Motor neuron (in vitro differentiated cells): Measurements from ENCODE around the gene CFAP210. TPM values are rescaled to one million over a fixed set of nuclear protein-coding genes. Genes with fewer than 3 reads are reported as not detected.

ENCODE experiments used
- ATAC-seq, 8 experiments: fragments of 200-7000 bp; cut with Tn5 transposase; replicated peaks in 6 of 8; 2 replicates each; pipeline ENCODE4 v1.8.0; 2021; ENCODE audit warnings: mild to moderate bottlenecking in 8 of 8, moderate library complexity in 8 of 8
- H3K27ac ChIP-seq, 2 donors: fragments of 250-450 bp; sonication (Bioruptor Pico); 2 replicates each; pipeline ENCODE4 v1.9.0; 2021; ENCODE audit warnings: antibody characterized with exemption in 2 of 2, mild to moderate bottlenecking in 2 of 2, moderate library complexity in 1 of 2
- H3K4me1 ChIP-seq, 2 donors: fragments of 250-450 bp; sonication (Bioruptor Pico); replicated peaks in 1 of 2; 2 replicates each; pipeline ENCODE4 v1.6.1; 2021; ENCODE audit warnings: antibody characterized with exemption in 2 of 2, mild to moderate bottlenecking in 2 of 2, moderate library complexity in 1 of 2
- H3K4me3 ChIP-seq, 5 donors: fragments of 250-450 bp; sonication (Bioruptor Pico); 2 replicates each; pipeline ENCODE4 v1.9.0; 2021; ENCODE audit warnings: antibody characterized with exemption in 5 of 5, mild to moderate bottlenecking in 5 of 5, moderate library complexity in 4 of 5
- WGBS, 10 experiments: fragments of 450-650 bp; shearing (Covaris generic); methylation state at CpG; one replicate each; pipeline ENCODE4 v1.0.0; 2022; 5-methylcytosine and 5-hydroxymethylcytosine counted together
- in situ Hi-C, 9 experiments: fragments of 400-800 bp; cut with MboI; loops; one replicate each; pipeline ENCODE4 v1.15.0; 2021; ENCODE audit warnings: low sequenced_read_pairs in 9 of 9, low pct_unique_long_range_greater_than_20kb in 2 of 9; ENCODE audit not compliant: unreplicated experiment in 9 of 9
- total RNA-seq, 8 experiments: library from RNA; unstranded; fragments of 300-600 nt; gene quantifications; 2 replicates each; pipeline versions ENCODE4 v1.2.3 to v1.2.4, GENCODE V29; 2022

Gene CFAP210
- total RNA-seq, 8 experiments from 2014 or later = 0.10 to 14.7 (median 1.8) TPM; not detected in 1

GRCh38 chr2:169718930-169719504 is 24.8 kb upstream of the CFAP210 start:
- no peak overlapping the region for H3K27ac ChIP-seq
- no peak for ATAC-seq
- peaks cover 9 to 10% of the 10 kb centered on the region in 2 donors for H3K4me1 ChIP-seq
- in situ Hi-C loops = no loop called here
- no peak overlapping the region for H3K4me3 ChIP-seq
- WGBS, 10 experiments = 80 to 100% (median 94%) methylated on average over 1 to 2 of the region's 2 CpGs; no CpG with 5 or more reads in 5 of the 10 experiments

DNA sequence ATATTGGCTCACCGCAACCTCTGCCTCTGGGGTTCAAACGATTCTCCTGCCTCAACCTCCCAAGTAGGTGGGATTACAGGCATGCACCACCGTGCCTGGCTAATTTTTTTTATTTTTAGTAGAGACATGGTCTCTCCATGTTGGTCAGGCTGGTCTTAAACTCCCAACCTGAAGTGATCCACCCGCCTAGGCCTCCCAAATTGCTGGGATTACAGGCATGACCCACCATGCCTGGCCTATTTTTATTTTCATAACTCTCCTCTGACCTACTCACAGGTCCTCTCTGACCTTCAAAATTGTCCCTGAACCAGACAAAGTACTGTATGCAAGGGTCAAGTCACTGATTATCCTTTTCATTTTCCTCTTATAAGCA is 23.5 kb upstream of the CFAP210 start:
- peaks cover 9 to 10% of the 10 kb centered on the region in 2 donors for H3K4me1 ChIP-seq
- ATAC-seq = no peak
- in situ Hi-C loops = no loop called here
- no peak overlapping the region for H3K27ac ChIP-seq
- 60 to 100% (median 91%) methylated on average over 1 to 4 of the region's 4 CpGs; no CpG with 5 or more reads in 2 of the 10 experiments for WGBS, 10 experiments
- H3K4me3 ChIP-seq = no peak overlapping the region

- Histone ChIP-seq H3K4me3 (no peak overlapping the region), H3K4me1 (peaks cover 9 to 10% of the 10 kb centered on the region in 2 donors), H3K27ac (no peak overlapping the region)
- no peak for ATAC-seq
- WGBS, 10 experiments = 33 to 92% (median 83%) methylated on average over 2 to 7 of the region's 12 CpGs; no CpG with 5 or more reads in 3 of the 10 experiments
- in situ Hi-C loops = no loop called here
Observed at GRCh38 chr2:169716938-169717690, 22.9 kb upstream of the CFAP210 start.

- no peak overlapping the region for H3K27ac ChIP-seq
- H3K4me3 ChIP-seq = no peak overlapping the region
- H3K4me1 ChIP-seq = peaks cover 9 to 10% of the 10 kb centered on the region in 2 donors
- 15 to 71% (median 50%) methylated on average over 1 to 3 of the region's 12 CpGs; no CpG with 5 or more reads in 6 of the 10 experiments for WGBS, 10 experiments
- in situ Hi-C loops = no loop called here
- ATAC-seq = peak; percentile 29 to 88 (median 70)
Observed at GRCh38 chr2:169716238-169716886, 22.2 kb upstream of the CFAP210 start.

- ATAC-seq = peak in 7 of 8 experiments; percentile 20 to 78 (median 39)
- Histone ChIP-seq H3K4me1 (peaks cover 9 to 10% of the 10 kb centered on the region in 2 donors), H3K27ac (no peak overlapping the region), H3K4me3 (no peak overlapping the region)
- in situ Hi-C loops = no loop called here
- WGBS, 10 experiments = 0 to 100% (median 81%) methylated on average over 1 to 9 of the region's 17 CpGs; no CpG with 5 or more reads in 2 of the 10 experiments
Observed at GRCh38 chr2:169715379-169716237, 21.4 kb upstream of the CFAP210 start.

- WGBS, 10 experiments = 42 to 100% (median 78%) methylated on average over 2 to 5 of the region's 6 CpGs; no CpG with 5 or more reads in 5 of the 10 experiments
- ATAC-seq = peak in 2 of 8 experiments; percentile 6 to 22
- Histone ChIP-seq H3K4me1 (peaks cover 9 to 10% of the 10 kb centered on the region in 2 donors), H3K27ac (no peak overlapping the region), H3K4me3 (no peak overlapping the region)
- in situ Hi-C loops = no loop called here
Observed at GRCh38 chr2:169714699-169715098, 20.5 kb upstream of the CFAP210 start.

- Histone ChIP-seq H3K27ac (no peak overlapping the region), H3K4me1 (peaks cover 9 to 10% of the 10 kb centered on the region in 2 donors), H3K4me3 (no peak overlapping the region)
- no peak for ATAC-seq
- in situ Hi-C loops = no loop called here
- 53 to 100% (median 93%) methylated on average over 1 to 2 of the region's 3 CpGs; no CpG with 5 or more reads in 4 of the 10 experiments for WGBS, 10 experiments
Observed at GRCh38 chr2:169713331-169713730, 19.1 kb upstream of the CFAP210 start.

- H3K4me3 ChIP-seq = no peak overlapping the region
- 92 to 100% (median 96%) methylated on average over 1 to 7 of the region's 9 CpGs; no CpG with 5 or more reads in 5 of the 10 experiments for WGBS, 10 experiments
- in situ Hi-C loops = no loop called here
- no peak overlapping the region for H3K27ac ChIP-seq
- ATAC-seq = no peak
- peaks cover 9 to 10% of the 10 kb centered on the region in 2 donors for H3K4me1 ChIP-seq
Observed at GRCh38 chr2:169712791-169713227, 18.6 kb upstream of the CFAP210 start.

- ATAC-seq = no peak
- H3K4me1 ChIP-seq = peaks cover 9 to 10% of the 10 kb centered on the region in 2 donors
- no peak overlapping the region for H3K27ac ChIP-seq
- H3K4me3 ChIP-seq = no peak overlapping the region
- 0 to 100% (median 73%) methylated on average over 1 to 4 of the region's 7 CpGs; no CpG with 5 or more reads in 2 of the 10 experiments for WGBS, 10 experiments
- in situ Hi-C loops = no loop called here
Observed at GRCh38 chr2:169711751-169712509, 17.7 kb upstream of the CFAP210 start.

DNA sequence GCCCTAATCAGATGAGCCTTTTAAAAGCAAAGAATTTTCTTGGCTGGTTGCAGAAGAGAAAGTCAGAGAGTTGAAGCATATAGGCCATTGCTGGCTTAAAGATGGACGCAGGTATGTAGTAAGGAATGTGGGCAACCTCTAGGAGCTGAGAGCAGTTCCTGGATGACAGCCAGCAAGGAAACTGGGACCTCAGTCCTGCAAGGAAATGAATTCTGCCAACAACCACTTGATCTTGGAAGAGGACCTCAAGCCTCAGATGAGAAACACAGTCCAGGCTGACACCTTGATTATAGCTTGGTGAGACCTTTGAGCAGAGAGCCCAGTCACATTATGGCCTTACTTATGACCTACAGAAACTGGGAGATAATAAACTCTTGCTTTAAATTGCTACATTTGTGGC is 15.8 kb upstream of the CFAP210 start:
- in situ Hi-C loops = no loop called here
- ATAC-seq = no peak
- Histone ChIP-seq H3K4me1 (no peaks in the 10 kb centered on the region), H3K27ac (no peak overlapping the region), H3K4me3 (no peak overlapping the region)
- 40 to 100% (median 75%) methylated on average over 1 of the region's 1 CpG; no CpG with 5 or more reads in 7 of the 10 experiments for WGBS, 10 experiments

GRCh38 chr2:169709331-169709730 is 15.1 kb upstream of the CFAP210 start:
- Histone ChIP-seq H3K4me1 (no peaks in the 10 kb centered on the region), H3K4me3 (no peak overlapping the region), H3K27ac (no peak overlapping the region)
- 83 to 100% (median 100%) methylated on average over 1 of the region's 1 CpG; no CpG with 5 or more reads in 3 of the 10 experiments for WGBS, 10 experiments
- no peak for ATAC-seq
- in situ Hi-C loops = no loop called here

GRCh38 chr2:169707626-169708025 is 13.4 kb upstream of the CFAP210 start:
- H3K4me3 ChIP-seq = no peak overlapping the region
- no peak for ATAC-seq
- 50 to 100% (median 93%) methylated on average over 1 to 2 of the region's 2 CpGs; no CpG with 5 or more reads in 1 of the 10 experiments for WGBS, 10 experiments
- H3K4me1 ChIP-seq = no peaks in the 10 kb centered on the region
- H3K27ac ChIP-seq = no peak overlapping the region
- in situ Hi-C loops = no loop called here
